K562 (cell line): ENCODE data around the gene PLEKHH2. TPM values are rescaled to one million over a fixed set of nuclear protein-coding genes. Genes with fewer than 3 reads are reported as not detected.

Experiments
- CREBBP ChIP-seq: IDR thresholded peaks from one replicate; pipeline ENCODE4 v1.6.1; 2012; ENCODE audit warnings: low read depth, mild to moderate bottlenecking, control low read depth, inconsistent platforms, low read length
- E2F5 ChIP-seq: sonication (generic); formaldehyde crosslinking; IDR thresholded peaks from 2 replicates; pipeline ENCODE4 v1.8.0; 2022; ENCODE audit warnings: mild to moderate bottlenecking, missing genetic modification reagents
- E4F1 ChIP-seq: fragments of 250-450 bp; sonication (Bioruptor Pico); IDR thresholded peaks from 2 replicates; pipeline ENCODE4 v1.5.0; 2021; ENCODE audit warnings: mild to moderate bottlenecking, borderline replicate concordance
- ELK1 ChIP-seq: sonication (generic); formaldehyde crosslinking; IDR thresholded peaks from 2 replicates; pipeline ENCODE4 v1.8.1; 2022; ENCODE audit warnings: missing genetic modification reagents
- HNRNPLL ChIP-seq: fragments of 200-400 bp; formaldehyde crosslinking; IDR thresholded peaks from 2 replicates; pipeline ENCODE4 v1.6.1; 2017; ENCODE audit warnings: low read length, low read depth, mild to moderate bottlenecking; ENCODE audit not compliant: poor library complexity, severe bottlenecking
- ILF3 ChIP-seq: fragments of 450-650 bp; IDR thresholded peaks from 2 replicates; pipeline ENCODE4 v1.6.1; 2018; ENCODE audit warnings: antibody characterized with exemption, mild to moderate bottlenecking, moderate library complexity, borderline replicate concordance
- JUND ChIP-seq, 2 experiments: IDR thresholded peaks; 2 replicates in 1 of 2; 3 replicates in 1 of 2; pipeline ENCODE4 v1.6.1; 2011; ENCODE audit warnings: borderline replicate concordance in 2 of 2, low read depth in 2 of 2, low read length in 2 of 2, improper control_type of control experiment in 1 of 2, missing biosample characterization in 1 of 2, missing genetic modification characterization in 1 of 2, missing genetic modification reagents in 1 of 2
- NFRKB ChIP-seq: fragments of 450-650 bp; IDR thresholded peaks from 2 replicates; pipeline ENCODE4 v1.6.1; 2016; ENCODE audit warnings: low read depth
- NR2C1 ChIP-seq, 2 experiments: fragments of 450-650 bp; IDR thresholded peaks; 2 replicates each; pipeline ENCODE4 v1.6.1; 2017; ENCODE audit warnings: mild to moderate bottlenecking in 2 of 2, antibody characterized with exemption in 1 of 2, inconsistent platforms in 1 of 2, missing compliant biosample characterization in 1 of 2, missing genetic modification characterization in 1 of 2
- POLR2AphosphoS5 ChIP-seq: IDR thresholded peaks from 2 replicates; pipeline ENCODE4 v1.6.1; 2011; ENCODE audit warnings: mild to moderate bottlenecking, low read depth, low read length, moderate library complexity; ENCODE audit not compliant: control insufficient read depth, insufficient read depth
- RHOXF2B ChIP-seq: fragments of 250-450 bp; sonication (Bioruptor Pico); conservative IDR thresholded peaks from 2 replicates; pipeline ENCODE4 v1.5.1; 2021
- SMAD1 ChIP-seq: fragments of 150-350 bp; IDR thresholded peaks from 2 replicates; pipeline ENCODE4 v1.6.1; 2014; ENCODE audit warnings: low read length, low read depth; ENCODE audit not compliant: partially characterized antibody
- SMAD4 ChIP-seq: fragments of 250-450 bp; sonication (Bioruptor Pico); conservative IDR thresholded peaks from 2 replicates; pipeline ENCODE4 v1.8.0; 2021; ENCODE audit warnings: inconsistent platforms, mild to moderate bottlenecking, moderate library complexity
- SREBF2 ChIP-seq: sonication (generic); formaldehyde crosslinking; IDR thresholded peaks from 2 replicates; pipeline ENCODE4 v1.4.0; 2020; ENCODE audit warnings: mild to moderate bottlenecking, missing genetic modification reagents
- THRB ChIP-seq: fragments of 450-650 bp; formaldehyde crosslinking; conservative IDR thresholded peaks from 2 replicates; pipeline ENCODE4 v1.4.0; 2022; ENCODE audit warnings: mild to moderate bottlenecking, missing genetic modification characterization
- ZMIZ1 ChIP-seq, 2 experiments: fragments of 150-350 bp in 1 of 2; IDR thresholded peaks; 2 replicates each; pipeline ENCODE4 v1.6.1; 2012 to 2016; ENCODE audit warnings: low read depth in 2 of 2, low read length in 2 of 2, mild to moderate bottlenecking in 1 of 2, moderate library complexity in 1 of 2
- polyA plus RNA-seq, 8 experiments: library from polyadenylated mRNA; depleted of rRNA in 4 of 8; stranded (reverse) in 5 of 8; unstranded in 3 of 8; fragments of >200 nt; fragmentation: Nextera tagmentation in 2 of 8; fragmentation: Illumina TruSeq in 1 of 8; extraction: Ambion mirVana in 2 of 8; extraction: Trizol in 1 of 8; gene quantifications; 2 replicates each; pipeline versions ENCODE4 v1.2.1 to v1.2.3, GENCODE V29; 2011 to 2014; ENCODE audit warnings: inconsistent platforms in 1 of 8, missing spikeins in 1 of 8
- total RNA-seq, 7 experiments: library from RNA; depleted of rRNA in 6 of 7; stranded (reverse); fragments of >200 nt in 6 of 7; fragmentation: Illumina TruSeq in 2 of 7; extraction: Trizol in 2 of 7; gene quantifications; 2 replicates each; pipeline versions ENCODE4 v1.2.1 to v1.2.3, GENCODE V29; 2011 to 2021; ENCODE audit warnings: low replicate concordance in 1 of 7

PLEKHH2 gene
- total and polyA plus RNA-seq, 9 of the 15 experiments (the other 6 are each of a cell fraction or from before 2014, with no cell fraction given), result 0.77 to 13.5 (median 2.7) TPM

- TF ChIP-seq E2F5, result no peak
- TF ChIP-seq JUND (IDR thresholded peaks at IDR 0.05; ENCODE audit: borderline replicate concordance, low read depth, low read length), result peak; percentile 48; the same call in 1 of the 2 replicates
- no peak; the same call in 2 of the 3 replicates for TF ChIP-seq JUND (tag; IDR thresholded peaks at IDR 0.05; ENCODE audit: borderline replicate concordance, low read depth, low read length)
- peak; percentile 71 for TF ChIP-seq POLR2AphosphoS5
- TF ChIP-seq ILF3, result no peak
- no peak for TF ChIP-seq ZMIZ1 (IDR thresholded peaks at IDR 0.05; ENCODE audit: low read depth in 2 of 2, low read length in 2 of 2)
- TF ChIP-seq SMAD1, result no peak
- TF ChIP-seq E4F1 (CRISPR knock-in tag), result no peak
- no peak for TF ChIP-seq ELK1
- TF ChIP-seq HNRNPLL, result peak; percentile 47
- no peak for TF ChIP-seq CREBBP
- no peak for TF ChIP-seq SMAD4
- 0 out of 2 replicates have a peak, but pooled peaks have one; percentile 52 for TF ChIP-seq SREBF2
- TF ChIP-seq THRB, result no peak
- no peak for TF ChIP-seq NFRKB
- TF ChIP-seq NR2C1 (IDR thresholded peaks at IDR 0.05), result peak; percentile 85
- peak; percentile 76 for TF ChIP-seq NR2C1 (tag; IDR thresholded peaks at IDR 0.05)
- TF ChIP-seq RHOXF2B (CRISPR knock-in tag), result no peak
These were observed 137.0 kb downstream of the PLEKHH2 start, which contains the start of gene DYNC2LI1 (continued) for GRCh38 chr2:43773876-43774613.
